ENCODE data around the gene NUBP2.
"Not testable (repeated sequence)": the region's sequence is repeated elsewhere in the genome, so short reads cannot be mapped to it uniquely, and the experiment has no call there.

Gene NUBP2

DNA sequence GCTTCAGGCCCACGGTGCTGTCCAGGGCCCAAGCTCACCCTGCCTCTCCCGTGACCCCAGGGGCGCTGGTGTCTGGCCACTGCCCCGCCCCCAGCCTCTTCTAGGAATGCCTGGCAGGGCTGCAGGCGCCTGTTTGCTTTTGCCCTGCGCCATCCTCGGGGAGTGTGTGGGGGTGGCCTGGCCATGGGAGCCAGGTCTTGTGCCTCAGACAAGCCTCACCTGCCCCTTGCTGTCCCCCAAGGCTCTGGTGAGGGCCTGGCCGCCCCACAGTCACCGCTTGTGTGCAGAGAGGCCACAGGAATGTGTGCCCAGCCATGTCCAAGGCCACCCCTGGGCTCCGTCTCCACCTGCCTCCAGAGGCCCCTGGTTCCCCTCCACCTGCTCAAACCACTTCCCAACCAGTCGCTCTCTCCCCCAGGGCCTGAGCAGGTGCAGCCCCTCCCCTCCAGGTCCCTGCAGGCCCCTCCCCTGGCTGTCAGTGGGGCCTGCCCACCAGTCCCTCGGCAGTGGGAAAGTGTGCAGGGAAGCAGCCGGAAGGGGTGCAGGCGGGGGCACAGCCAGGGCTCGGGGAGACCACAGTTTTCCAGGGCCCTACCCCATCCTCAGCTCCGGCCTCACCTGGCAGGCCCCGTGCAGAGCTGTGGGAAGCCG is 11.6 kb downstream of the NUBP2 start:
- DNase-seq (ENCODE audit: extremely low spot score, insufficient read length, low read depth) (no peak), FAIRE-seq (no peak)

DNA sequence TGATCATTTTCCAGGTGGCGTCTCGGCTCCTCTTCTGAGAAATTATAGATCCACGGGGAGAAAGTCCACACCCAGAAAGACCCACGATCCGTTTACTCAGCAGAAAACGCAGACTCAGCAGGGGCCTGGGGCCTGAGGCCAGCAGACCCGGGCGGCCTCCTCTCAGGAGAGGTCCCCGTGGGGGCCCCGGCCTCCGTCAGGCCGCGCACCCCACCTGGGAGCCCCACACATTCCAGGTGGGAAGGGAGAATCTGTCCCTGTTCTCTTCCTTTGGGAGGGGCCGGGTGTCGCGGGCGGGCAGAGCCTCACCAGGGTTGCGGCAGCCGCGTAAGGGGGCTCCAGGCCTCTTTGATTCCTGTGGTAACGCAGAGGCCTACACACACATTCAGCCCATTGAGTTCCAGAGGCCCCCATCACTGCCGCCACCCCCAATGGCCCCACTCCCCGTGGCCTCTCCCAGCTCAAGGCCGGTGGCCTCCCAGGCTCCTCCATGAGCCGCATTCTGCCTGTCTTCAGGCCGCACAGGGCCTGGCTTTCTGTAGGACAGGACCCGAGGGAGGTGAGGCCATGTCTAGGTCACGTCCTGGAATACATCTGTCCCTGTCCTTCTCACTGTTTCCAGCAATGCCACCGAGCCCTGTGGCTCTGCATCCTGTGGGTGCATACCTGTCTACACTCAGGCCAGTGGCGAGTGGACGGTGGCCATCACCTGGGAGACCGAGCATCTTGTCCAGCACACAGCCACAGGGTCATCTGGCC is 12.3 kb downstream of the NUBP2 start:
- FAIRE-seq = no peak
- no peak for DNase-seq (ENCODE audit: extremely low spot score, insufficient read length, low read depth)

DNA sequence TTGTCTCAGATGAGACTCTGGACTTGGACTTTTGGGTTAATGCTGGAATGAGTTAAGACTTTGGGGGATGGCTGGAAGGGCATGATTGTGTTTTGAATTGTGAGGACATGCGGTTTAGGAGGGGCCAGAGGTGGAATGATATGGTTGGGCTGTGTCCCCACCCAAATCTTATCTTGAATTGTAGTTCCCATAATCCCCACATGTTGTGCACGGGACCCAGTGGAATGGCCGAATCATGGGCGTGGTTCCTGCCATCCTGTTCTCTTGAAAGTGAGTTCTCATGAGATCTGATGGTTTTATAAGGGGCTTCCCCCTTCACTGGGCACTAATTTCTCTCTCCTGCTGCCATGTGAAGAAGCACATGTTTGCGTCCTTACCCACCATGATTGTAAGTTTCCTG is 16.5 kb downstream of the NUBP2 start:
- not testable (repeated sequence) for FAIRE-seq; DNase-seq (ENCODE audit: extremely low spot score, insufficient read length, low read depth)

DNA sequence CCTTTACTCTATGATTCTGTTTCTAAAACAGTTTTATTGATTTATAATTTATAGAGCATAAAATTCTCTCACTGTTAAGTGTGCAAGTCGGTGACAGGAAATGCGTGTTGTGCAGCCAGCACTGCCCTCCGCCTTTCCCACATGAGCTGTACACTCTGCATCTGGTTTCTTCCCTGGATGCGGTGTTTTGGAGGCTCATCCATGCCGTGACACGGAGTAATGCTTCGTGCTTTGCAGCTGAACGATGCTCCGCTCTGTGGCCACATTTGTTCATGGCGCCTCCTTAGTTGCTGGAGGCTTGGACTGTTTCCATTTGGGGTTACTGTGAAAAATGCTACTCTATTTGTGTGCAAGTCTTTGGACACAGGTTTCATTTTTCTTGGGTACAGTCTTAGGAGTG is 17.9 kb downstream of the NUBP2 start:
- no peak for FAIRE-seq

DNA sequence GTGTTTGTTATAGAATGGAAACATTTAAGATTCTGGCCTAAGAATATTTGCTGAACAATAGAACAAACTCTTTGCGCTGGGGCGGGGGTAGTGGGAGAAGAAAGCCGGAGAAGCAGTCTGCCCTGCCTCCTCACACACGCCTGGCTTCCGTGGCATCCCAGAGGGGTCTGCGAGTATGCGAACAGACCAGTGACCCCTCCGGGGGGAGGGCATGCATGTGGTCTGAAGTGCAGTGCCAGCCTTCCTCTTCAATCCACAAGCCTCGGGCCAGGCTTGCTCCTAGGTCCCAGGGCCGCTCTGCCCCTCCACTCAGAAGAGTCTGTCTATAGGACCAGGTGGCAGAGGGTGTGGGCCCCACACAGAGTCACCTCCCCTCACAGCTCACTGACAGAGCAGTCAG is 24.9 kb downstream of the NUBP2 start:
- DNase-seq (ENCODE audit: extremely low spot score, insufficient read length, low read depth) = no peak
- no peak for FAIRE-seq

More for the DNA sequence above, 17.9 kb downstream of the NUBP2 start:
- no peak for DNase-seq (ENCODE audit: extremely low spot score, insufficient read length, low read depth)

DNA sequence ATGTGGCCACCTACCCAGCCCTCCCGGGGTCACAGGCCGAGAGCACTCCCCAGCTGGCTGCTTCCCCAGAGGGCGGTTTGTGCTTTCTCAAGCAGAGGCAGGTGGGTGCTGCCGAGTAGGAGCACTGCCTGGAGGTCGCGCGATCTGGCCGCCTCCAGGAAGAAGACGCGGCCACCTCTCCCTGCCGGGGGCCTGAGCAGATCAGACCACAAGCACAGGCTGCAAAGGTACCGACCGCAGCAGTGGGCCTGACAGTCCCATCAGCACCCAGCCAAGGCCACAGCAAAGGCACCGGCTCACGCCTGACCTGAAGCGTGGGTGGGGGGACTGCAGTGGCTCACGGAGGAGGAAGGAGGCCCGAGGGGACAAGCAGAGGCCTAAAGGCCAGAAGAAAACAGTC is 25.9 kb downstream of the NUBP2 start:
- no peak for DNase-seq (ENCODE audit: extremely low spot score, insufficient read length, low read depth)
- FAIRE-seq = no peak

DNA sequence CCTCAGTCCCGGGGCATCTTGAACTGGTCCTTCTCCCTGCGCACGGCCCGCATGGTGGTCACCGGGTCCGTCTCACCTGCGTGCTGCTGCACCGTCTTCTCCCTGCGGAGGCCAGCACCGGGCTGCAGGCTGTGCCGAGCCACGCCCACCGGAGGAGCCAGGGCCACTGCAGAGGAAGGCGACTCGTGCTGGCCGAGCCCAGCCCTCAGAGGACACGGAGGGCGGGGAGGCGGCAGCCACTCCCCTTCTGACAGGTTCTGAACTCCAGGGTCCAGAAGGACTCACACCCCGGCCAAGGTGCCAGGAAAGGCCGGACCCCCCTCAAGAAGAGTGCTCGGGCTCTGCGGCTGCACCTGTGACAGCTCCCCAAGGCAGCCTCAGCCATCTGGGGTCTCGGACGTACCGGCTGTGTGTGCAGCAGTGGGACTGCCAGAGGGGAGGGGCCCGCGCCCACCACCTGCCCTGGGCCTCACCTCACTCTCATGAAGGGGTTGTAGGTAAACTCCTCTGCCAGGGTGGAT is 26.6 kb downstream of the NUBP2 start:
- DNase-seq (ENCODE audit: extremely low spot score, insufficient read length, low read depth) = no peak

DNA sequence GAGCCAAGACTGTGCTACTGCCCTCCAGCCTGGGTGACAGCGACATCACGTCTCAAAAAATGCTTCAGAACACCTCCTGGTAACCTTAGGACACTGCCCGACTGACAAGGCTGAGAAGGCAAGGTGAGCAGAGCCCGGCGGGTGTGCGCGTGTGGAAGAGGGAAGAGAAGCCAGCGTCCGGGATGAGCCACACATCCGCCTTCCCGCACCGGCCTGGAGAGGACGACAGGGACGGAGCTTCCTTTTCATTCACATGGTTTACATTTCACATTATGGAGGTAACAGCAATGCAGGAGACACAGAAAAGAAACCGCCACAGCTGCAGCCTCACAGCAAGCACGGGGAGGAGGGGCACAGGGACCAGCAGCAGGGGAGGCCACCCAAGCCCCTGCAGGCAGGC is 27.3 kb downstream of the NUBP2 start:
- no peak for FAIRE-seq
- DNase-seq (ENCODE audit: extremely low spot score, insufficient read length, low read depth) = no peak

More for the DNA sequence above, 26.6 kb downstream of the NUBP2 start:
- FAIRE-seq = no peak

DNA sequence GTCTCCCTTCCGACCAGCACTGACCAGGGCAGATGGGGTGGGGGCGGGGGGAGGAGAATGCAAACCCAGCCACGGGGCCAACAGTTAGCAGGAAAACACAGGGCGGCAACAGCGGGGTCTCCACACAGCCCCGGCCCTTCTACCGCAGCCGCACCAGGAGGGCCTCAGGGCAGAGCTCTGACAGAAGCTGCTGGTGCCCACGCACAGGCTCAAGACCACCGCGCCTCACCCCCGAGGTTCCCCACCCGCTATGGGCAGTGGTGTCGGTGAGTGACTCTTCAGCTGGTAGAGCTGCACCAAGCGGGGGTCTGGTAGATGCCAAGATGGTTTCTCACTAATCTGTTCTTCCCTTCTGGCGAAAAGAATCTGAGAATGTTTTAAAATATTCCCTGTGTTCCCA is 27.8 kb downstream of the NUBP2 start:
- DNase-seq (ENCODE audit: extremely low spot score, insufficient read length, low read depth) = no peak
- FAIRE-seq = no peak

DNA sequence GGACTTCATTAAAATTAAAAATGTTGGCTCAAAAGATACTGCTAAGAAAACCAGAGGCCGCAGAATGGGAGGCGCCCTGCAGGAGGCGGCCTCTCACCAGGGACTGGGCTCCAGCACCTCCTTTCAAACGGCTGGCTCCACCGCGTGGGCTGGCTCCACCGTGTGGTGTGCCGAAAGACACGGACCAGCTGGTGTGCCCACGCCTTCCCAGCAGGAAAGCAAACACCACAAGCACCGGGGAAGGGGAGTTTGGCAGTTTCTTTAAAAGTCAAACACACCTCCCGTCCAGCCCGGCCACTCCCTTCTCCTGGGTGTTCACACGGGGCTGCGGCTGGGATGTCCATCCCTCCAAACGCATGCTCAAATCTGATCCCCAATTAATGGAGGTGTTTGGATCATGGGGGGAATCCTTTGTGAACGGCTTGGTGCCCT is 30.0 kb downstream of the NUBP2 start:
- FAIRE-seq (no peak), DNase-seq (ENCODE audit: extremely low spot score, insufficient read length, low read depth) (no peak)

DNA sequence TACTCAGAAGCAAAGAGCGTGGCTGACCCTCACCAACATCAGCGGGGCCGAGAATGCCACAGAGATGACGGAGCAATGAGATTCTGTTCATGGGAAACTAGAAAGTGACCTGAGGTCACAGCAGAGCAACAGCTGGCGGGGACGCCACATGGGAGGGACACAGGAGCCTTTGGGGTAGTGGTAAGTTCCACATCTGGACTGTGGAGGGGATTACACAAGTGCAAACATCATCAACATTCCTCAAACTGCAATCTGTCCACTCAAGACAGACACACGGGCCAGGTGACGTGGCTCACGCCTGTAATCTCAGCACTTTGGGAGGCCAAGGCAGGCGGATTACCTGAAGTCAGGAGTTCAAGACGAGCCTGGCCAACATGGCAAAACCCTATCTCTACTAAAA is 32.7 kb downstream of the NUBP2 start:
- DNase-seq (ENCODE audit: extremely low spot score, insufficient read length, low read depth) (no peak), FAIRE-seq (no peak)

DNA sequence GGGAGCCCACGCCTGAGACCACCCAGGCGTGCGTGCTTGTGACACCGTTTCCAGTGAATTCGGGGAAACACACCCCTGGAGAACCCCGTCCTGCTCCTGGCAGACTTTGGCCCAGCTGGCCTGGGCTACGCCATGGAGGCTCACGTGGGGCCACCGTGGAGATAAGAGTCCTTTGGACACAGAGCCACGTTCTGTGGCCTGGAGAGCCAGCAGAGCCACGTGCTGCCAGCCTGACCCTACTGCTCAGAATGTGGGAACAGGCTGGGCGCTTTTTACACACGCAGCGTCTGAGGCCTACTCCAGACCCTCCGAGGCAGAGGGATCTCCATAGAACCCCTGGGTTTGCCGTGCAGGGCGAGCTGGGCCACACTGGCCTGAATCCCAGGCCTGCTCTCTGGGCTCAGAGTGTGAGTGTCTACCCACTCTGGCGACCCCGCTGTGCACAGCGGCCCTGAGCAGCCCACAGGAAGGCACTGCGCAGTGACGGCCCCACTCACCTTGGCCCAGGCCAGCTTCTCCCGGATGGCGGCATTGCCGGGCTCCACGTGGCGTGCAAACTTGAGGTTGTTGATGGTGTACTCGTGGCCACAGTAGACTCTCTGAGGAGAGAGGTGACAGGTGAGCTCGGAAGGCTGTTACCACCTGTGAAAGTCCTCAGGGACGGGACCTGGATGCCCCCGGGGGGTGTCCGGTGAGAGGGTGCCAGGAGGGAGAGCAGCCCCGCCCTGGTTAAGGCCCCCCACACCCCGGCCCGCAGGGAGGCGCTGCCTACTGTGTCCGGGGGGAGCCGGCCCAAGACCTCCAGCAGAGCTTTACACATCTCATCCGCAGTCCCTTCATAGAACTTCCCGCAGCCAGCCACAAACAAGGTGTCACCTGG is 33.9 kb downstream of the NUBP2 start:
- DNase-seq (ENCODE audit: extremely low spot score, insufficient read length, low read depth) = no peak
- no peak for FAIRE-seq

DNA sequence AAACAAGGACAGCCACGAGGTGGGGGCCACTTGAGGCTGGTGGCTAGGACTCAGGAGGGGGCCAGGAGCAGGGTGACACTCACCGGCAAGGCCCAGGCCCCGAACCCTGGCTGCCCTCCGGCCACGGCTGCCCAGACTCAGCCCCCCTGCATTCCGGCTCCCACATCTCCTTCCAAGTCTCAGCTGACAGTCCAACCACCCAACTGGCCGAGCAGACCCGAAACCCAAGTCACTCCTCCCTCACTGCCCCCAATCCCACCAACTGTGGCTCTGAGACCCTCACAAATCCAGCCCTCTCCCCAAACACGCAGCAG is 34.5 kb downstream of the NUBP2 start:
- FAIRE-seq (no peak), DNase-seq (ENCODE audit: extremely low spot score, insufficient read length, low read depth) (no peak)

DNA sequence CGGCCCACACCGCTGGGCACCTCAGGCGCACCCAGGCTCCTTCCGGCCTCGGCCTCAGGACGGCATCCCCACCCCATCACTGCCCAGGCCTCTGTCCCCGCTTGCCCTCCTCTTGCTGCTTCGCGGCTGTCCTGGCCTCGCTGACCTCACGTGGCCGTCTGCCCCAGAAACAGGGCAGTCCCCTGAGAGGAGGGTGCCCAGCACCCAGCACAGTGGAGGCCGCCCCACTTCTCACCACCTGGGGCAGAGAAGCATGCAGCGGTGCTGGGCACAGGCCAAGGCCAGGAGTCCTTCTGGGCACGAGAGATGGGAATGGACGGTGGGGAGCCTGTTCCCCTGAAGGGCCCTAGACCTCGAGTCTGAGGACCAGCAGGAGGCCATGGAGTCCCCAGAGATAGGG is 35.0 kb downstream of the NUBP2 start:
- FAIRE-seq = no peak
- DNase-seq (ENCODE audit: extremely low spot score, insufficient read length, low read depth) = no peak

DNA sequence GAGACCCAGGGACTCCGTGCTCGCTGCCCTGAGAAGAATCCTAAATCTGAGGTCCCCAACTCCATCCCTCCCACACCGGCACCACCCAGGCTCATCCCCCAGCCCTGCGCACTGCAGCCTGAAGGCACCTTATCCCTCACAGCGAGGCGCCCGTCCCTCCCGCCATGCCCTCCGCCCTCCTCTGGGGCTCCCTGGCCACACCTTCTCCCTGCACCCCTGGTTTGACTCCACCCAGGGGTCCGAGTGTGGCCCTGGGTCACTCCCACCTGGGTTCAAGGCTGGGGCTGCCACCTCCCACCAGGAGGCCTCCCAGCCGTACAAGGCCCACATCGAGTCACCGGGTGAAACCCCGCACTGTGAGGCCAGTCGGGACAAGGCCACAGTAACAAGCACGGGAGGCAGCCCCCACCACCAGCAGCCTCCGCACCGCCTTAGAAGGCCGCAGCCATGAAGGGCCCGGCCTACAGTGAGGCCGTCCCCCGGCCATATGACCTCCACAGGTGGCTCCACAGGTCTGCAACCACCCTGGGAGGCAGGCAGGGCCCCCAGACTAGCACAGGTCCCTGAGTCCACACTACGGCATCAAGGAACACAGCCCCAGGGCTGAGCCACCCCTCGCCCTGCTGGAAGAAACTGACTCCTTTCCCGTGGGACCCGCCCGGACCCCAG is 35.6 kb downstream of the NUBP2 start:
- DNase-seq (ENCODE audit: extremely low spot score, insufficient read length, low read depth) (no peak), FAIRE-seq (no peak)

DNA sequence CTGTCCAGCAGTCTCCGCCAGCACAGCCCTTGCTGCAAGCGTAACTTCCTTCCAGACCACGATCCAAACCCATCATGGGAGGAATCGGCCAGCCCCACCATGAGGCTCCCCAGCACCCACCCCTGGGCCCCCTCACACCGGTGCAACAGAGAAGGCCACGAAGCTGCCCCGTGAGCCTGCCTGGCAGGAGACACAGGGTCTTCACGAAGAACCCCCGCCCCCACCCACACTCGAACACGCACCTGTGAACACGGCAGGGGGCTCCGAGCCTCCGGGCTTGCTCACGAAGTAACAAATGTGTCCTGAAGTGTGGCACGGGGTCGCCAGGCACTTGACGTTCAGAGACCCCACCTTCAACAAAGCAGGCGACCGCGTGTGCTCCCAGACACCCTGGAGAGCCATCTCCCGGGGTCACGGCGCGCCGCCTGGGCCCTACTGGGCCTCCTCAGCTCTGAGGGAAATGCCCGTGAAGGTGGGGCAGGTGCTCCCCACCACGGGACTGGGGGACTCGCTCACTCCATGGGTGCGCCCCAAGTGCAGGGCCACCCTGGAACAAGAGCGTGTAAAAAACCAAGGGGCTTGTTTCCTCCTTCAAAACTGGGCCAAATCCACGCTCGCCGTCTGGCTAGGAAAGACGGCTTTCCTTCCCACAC is 36.2 kb downstream of the NUBP2 start:
- DNase-seq (ENCODE audit: extremely low spot score, insufficient read length, low read depth) (no peak), FAIRE-seq (no peak)

DNA sequence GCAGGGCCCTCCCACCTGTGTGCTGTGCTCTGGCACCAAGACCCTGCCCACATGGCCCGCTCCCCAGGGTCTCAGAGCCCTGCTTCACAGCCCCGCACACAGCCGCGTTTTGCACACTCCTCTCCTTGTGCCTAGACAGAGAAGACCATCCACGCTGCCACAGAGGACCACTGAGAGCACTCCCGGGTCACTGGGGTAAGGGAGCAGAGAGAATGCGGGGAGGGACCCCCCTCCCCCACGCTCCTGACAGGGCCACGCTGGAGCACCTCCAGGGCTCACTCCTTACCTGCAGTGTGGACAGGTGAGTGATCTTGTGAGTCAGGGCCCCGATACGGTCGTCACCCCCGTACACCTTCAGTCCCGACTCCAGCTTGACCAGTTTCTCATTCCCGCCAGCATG is 36.9 kb downstream of the NUBP2 start:
- no peak for FAIRE-seq
- DNase-seq (ENCODE audit: extremely low spot score, insufficient read length, low read depth) = no peak

DNA sequence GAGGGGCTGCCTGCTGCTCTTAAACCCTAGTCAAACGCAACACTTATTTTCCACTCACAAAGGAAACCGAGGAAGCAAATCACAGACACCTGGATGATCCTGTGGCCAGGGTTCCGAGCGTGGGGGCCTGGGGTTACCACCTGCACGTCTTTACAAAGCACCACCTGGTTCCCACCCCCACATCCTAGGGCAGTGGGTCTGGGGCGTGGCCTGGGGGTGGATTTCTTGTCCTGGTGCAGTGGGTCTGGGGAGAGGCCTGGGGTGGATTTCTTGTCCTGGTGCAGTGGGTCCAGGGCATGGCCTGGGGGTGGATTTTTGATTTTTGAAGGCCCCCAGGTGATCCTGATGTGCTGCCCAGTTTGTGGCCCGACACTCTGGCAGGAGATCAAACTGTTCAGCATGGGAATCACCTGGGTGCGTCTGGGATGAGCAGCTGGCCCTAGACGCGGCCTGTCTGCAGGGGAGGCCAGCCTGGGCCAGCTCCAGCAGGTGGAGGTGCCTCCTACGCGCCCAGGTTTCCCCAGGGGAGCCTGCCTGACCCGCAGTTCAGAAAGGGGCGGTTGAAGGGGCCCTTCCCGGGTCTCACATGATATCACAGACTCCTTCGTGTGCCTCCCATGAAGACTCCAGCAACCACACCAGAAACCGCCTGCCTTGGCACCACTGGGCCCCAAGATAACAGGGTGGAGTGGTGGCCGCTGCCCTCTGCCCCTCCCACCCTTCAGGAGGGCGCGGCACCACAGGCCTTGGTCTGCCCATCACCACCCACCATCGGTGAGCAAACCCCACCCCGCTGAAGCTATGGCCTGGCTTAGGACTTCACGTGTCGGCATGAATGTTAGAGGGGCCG is 37.6 kb downstream of the NUBP2 start:
- DNase-seq (ENCODE audit: extremely low spot score, insufficient read length, low read depth) (no peak), FAIRE-seq (no peak)

DNA sequence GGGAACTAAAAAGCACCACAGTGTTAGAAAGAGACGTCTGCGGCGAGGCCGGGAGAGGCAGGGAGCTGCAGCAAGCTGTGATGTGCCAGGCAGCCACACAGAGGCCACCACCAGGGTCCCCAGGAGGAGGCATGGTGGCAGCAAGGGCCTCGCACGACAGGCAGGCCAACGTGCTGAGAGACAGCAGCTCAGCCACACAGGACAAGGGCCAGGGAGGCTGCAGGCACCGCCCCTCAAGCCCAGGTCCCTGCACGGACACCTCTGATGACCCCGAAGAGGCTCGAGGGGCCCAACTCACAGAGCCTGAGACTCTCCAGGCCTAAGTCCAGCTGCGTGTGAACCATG is 38.2 kb downstream of the NUBP2 start:
- FAIRE-seq = no peak
- DNase-seq (ENCODE audit: extremely low spot score, insufficient read length, low read depth) = no peak
